K562 (cell line): Measurements from ENCODE around the gene TEDC1. TPM values are rescaled to one million over a fixed set of nuclear protein-coding genes. Genes with fewer than 3 reads are reported as not detected.
A peak's percentile ranks its signal among the peaks of the same experiment; 100 is the strongest.

Experiments
- ATAC-seq: fragments of 200-7000 bp; cut with Tn5 transposase; 3 replicates; pipeline ENCODE4 v1.9.1; 2020; ENCODE audit warnings: moderate library complexity
- BruUV-seq: library from RNA; stranded (reverse); fragments of 400-500 nt; replicated peaks from 2 replicates; lab custom pipeline; 2021; lab: Mats Ljungman, UMichigan
- CTCF ChIA-PET: fragments of 300-600 bp; formaldehyde crosslinking; extraction: SDS; loops from one replicate; lab custom pipeline; 2021; ENCODE audit warnings: low intra/inter-chr PET ratio; lab: Yijun Ruan, JAX
- POLR2A ChIA-PET: fragments of 300-600, 350-650 bp; sonication (Branson Sonifier 250); formaldehyde crosslinking; extraction: SDS; loops from one replicate; lab custom pipeline; 2021; ENCODE audit warnings: antibody characterized with exemption, inconsistent platforms; lab: Yijun Ruan, JAX
- DNase-seq, 4 experiments: peaks; one replicate each; pipeline versions ENCODE4 v3.0.0 to v3.0.0-alpha.2; 2011 to 2018; ENCODE audit warnings: low spot score in 3 of 4, mixed read lengths in 3 of 4; ENCODE audit errors: extremely low read depth in 1 of 4
- FAIRE-seq: peaks from 2 replicates; lab custom pipeline; 2011; peaks lifted over from hg19 to GRCh38; lab: Jason Lieb, UNC
- H2AFZ ChIP-seq: 2 replicates; pipeline ENCODE4 v1.6.0; 2011; ENCODE audit warnings: low read depth, low read length, control low read depth, inconsistent platforms
- H3K27ac ChIP-seq: fragments of 200-600 bp; 3 replicates; pipeline ENCODE4 v1.8.0; 2011; ENCODE audit warnings: low read depth, mild to moderate bottlenecking, control low read depth, inconsistent platforms, low read length, moderate library complexity, mixed read lengths; ENCODE audit errors: extremely low read depth
- H3K27me3 ChIP-seq, 2 experiments: fragments of 300-600 bp in 1 of 2; 2 replicates in 1 of 2; 3 replicates in 1 of 2; pipeline versions ENCODE4 v1.6.0 to v1.8.0; 2011; ENCODE audit warnings: inconsistent platforms in 2 of 2, low read length in 2 of 2, mild to moderate bottlenecking in 1 of 2, mixed read lengths in 1 of 2, moderate library complexity in 1 of 2; ENCODE audit not compliant: control insufficient read depth in 2 of 2, insufficient read depth in 2 of 2
- H3K36me3 ChIP-seq: fragments of 300-600 bp; 3 replicates; pipeline ENCODE4 v1.8.0; 2011; ENCODE audit warnings: mild to moderate bottlenecking, low read length, inconsistent platforms; ENCODE audit not compliant: control insufficient read depth, insufficient read depth
- H3K4me1 ChIP-seq, 2 experiments: fragments of 200-600 bp in 1 of 2; replicated peaks in 1 of 2; 2 replicates in 1 of 2; 3 replicates in 1 of 2; pipeline versions ENCODE4 v1.5.1 to v1.8.0; 2011; ENCODE audit warnings: inconsistent platforms in 2 of 2, low read length in 2 of 2, mild to moderate bottlenecking in 1 of 2, mixed read lengths in 1 of 2, moderate library complexity in 1 of 2; ENCODE audit not compliant: control insufficient read depth in 2 of 2, insufficient read depth in 2 of 2
- H3K4me2 ChIP-seq: 2 replicates; pipeline ENCODE4 v1.6.1; 2011; ENCODE audit warnings: low read length, control low read depth, inconsistent platforms, mixed read lengths; ENCODE audit not compliant: insufficient read depth
- H3K4me3 ChIP-seq: fragments of 200-600 bp; sonication (generic), shearing (Covaris generic); 2 replicates; pipeline ENCODE4 v1.5.1; 2016; ENCODE audit warnings: control low read depth, inconsistent platforms
- H3K79me2 ChIP-seq: fragments of 200-600 bp; 3 replicates; pipeline ENCODE4 v1.8.0; 2011; ENCODE audit warnings: low read length, inconsistent platforms; ENCODE audit not compliant: control insufficient read depth, insufficient read depth
- H3K9ac ChIP-seq, 2 experiments: 2 replicates each; pipeline versions ENCODE4 v1.6.0 to v1.6.1; 2011; ENCODE audit warnings: low read depth in 2 of 2, low read length in 2 of 2, control low read depth in 1 of 2, inconsistent platforms in 1 of 2, mild to moderate bottlenecking in 1 of 2, mixed read lengths in 1 of 2; ENCODE audit not compliant: insufficient read depth in 1 of 2
- H3K9me1 ChIP-seq: one replicate; pipeline ENCODE4 v1.6.0; 2011; ENCODE audit warnings: inconsistent platforms, mild to moderate bottlenecking, low read length, moderate library complexity; ENCODE audit not compliant: control insufficient read depth, insufficient read depth
- H3K9me3 ChIP-seq: replicated peaks from 2 replicates; pipeline ENCODE4 v1.5.1; 2011; ENCODE audit warnings: low read depth, low read length, inconsistent platforms; ENCODE audit not compliant: control insufficient read depth, insufficient read depth
- H4K20me1 ChIP-seq: replicated peaks from 2 replicates; pipeline ENCODE4 v1.6.1; 2011; ENCODE audit warnings: low read length, inconsistent platforms, mixed read lengths; ENCODE audit not compliant: control insufficient read depth, insufficient read depth
- CBFA2T3 ChIP-seq: fragments of 450-650 bp; IDR thresholded peaks from 2 replicates; pipeline ENCODE4 v1.6.1; 2017
- EGR1 ChIP-seq: fragments of 450-650 bp; conservative IDR thresholded peaks from 2 replicates; pipeline ENCODE4 v1.6.1; 2017; ENCODE audit warnings: mild to moderate bottlenecking
- HDAC6 ChIP-seq: IDR thresholded peaks from 2 replicates; pipeline ENCODE4 v1.6.1; 2012; ENCODE audit warnings: low read depth, mild to moderate bottlenecking, control low read depth, inconsistent platforms, low read length, moderate library complexity
- POLR2B ChIP-seq: fragments of 450-650 bp; IDR thresholded peaks from 2 replicates; pipeline ENCODE4 v1.6.1; 2018; ENCODE audit warnings: low read depth; ENCODE audit not compliant: partially characterized antibody
- SAFB ChIP-seq: fragments of 200-400 bp; formaldehyde crosslinking; IDR thresholded peaks from 2 replicates; pipeline ENCODE4 v1.6.1; 2017; ENCODE audit warnings: low read depth, low read length, borderline replicate concordance
- TEAD4 ChIP-seq, 2 experiments: sonication (generic) in 1 of 2; formaldehyde crosslinking in 1 of 2; IDR thresholded peaks; 2 replicates each; pipeline versions ENCODE4 v1.6.1 to v1.8.0; 2012 to 2022; ENCODE audit warnings: borderline replicate concordance in 1 of 2, inconsistent platforms in 1 of 2, low read length in 1 of 2, mild to moderate bottlenecking in 1 of 2, missing genetic modification reagents in 1 of 2
- ZBTB7A ChIP-seq: IDR thresholded peaks from 2 replicates; pipeline ENCODE4 v1.6.1; 2011; ENCODE audit warnings: low read depth, mild to moderate bottlenecking, low read length, moderate library complexity, borderline replicate concordance; ENCODE audit not compliant: control insufficient read depth
- WGBS: fragments of 100-300 bp; shearing (Covaris generic); methylation state at CpG from one replicate; pipeline ENCODE4 v1.1.6; 2016; ENCODE audit warnings: low coverage, mixed read lengths; ENCODE audit not compliant: insufficient coverage; ENCODE audit errors: missing lambda C conversion rate; 5-methylcytosine and 5-hydroxymethylcytosine counted together
- in situ Hi-C: fragments of 300-500 bp; cut with MboI; formaldehyde crosslinking; loops from 4 replicates; pipeline ENCODE4 v1.15.0; 2018; ENCODE audit warnings: inconsistent platforms, mixed read lengths
- intact Hi-C: fragments of 100-400 bp; cut with micrococcal nuclease; formaldehyde crosslinking; loops from 2 replicates; pipeline ENCODE4 v1.14.2; 2022
- polyA plus RNA-seq, 8 experiments: library from polyadenylated mRNA; depleted of rRNA in 4 of 8; stranded (reverse) in 5 of 8; unstranded in 3 of 8; fragments of >200 nt; fragmentation: Nextera tagmentation in 2 of 8; fragmentation: Illumina TruSeq in 1 of 8; extraction: Ambion mirVana in 2 of 8; extraction: Trizol in 1 of 8; gene quantifications; 2 replicates each; pipeline versions ENCODE4 v1.2.1 to v1.2.3, GENCODE V29; 2011 to 2014; ENCODE audit warnings: inconsistent platforms in 1 of 8, missing spikeins in 1 of 8
- total RNA-seq, 7 experiments: library from RNA; depleted of rRNA in 6 of 7; stranded (reverse); fragments of >200 nt in 6 of 7; fragmentation: Illumina TruSeq in 2 of 7; extraction: Trizol in 2 of 7; gene quantifications; 2 replicates each; pipeline versions ENCODE4 v1.2.1 to v1.2.3, GENCODE V29; 2011 to 2021; ENCODE audit warnings: low replicate concordance in 1 of 7
- TF ChIP-seq, protein P1 (sequence below), 2 experiments: IDR thresholded peaks; 2 replicates each; pipeline ENCODE4 v1.6.1; 2011; ENCODE audit warnings: borderline replicate concordance in 1 of 2, control low read depth in 1 of 2, low read depth in 1 of 2, low read length in 1 of 2, mild to moderate bottlenecking in 1 of 2, mixed read lengths in 1 of 2, moderate library complexity in 1 of 2; ENCODE audit not compliant: insufficient read depth in 1 of 2, insufficient read length in 1 of 2, poor library complexity in 1 of 2, severe bottlenecking in 1 of 2; ENCODE audit errors: extremely low read depth in 1 of 2
- TF ChIP-seq, protein P2 (sequence below): fragments of 450-650 bp; formaldehyde crosslinking; IDR thresholded peaks from 2 replicates; pipeline ENCODE4 v1.4.0; 2022; ENCODE audit warnings: missing genetic modification characterization

Gene TEDC1
- total and polyA plus RNA-seq, 9 of the 15 experiments (the other 6 are each of a cell fraction or from before 2014, with no cell fraction given): 0.21 to 28.3 (median 5.9) TPM

DNA sequence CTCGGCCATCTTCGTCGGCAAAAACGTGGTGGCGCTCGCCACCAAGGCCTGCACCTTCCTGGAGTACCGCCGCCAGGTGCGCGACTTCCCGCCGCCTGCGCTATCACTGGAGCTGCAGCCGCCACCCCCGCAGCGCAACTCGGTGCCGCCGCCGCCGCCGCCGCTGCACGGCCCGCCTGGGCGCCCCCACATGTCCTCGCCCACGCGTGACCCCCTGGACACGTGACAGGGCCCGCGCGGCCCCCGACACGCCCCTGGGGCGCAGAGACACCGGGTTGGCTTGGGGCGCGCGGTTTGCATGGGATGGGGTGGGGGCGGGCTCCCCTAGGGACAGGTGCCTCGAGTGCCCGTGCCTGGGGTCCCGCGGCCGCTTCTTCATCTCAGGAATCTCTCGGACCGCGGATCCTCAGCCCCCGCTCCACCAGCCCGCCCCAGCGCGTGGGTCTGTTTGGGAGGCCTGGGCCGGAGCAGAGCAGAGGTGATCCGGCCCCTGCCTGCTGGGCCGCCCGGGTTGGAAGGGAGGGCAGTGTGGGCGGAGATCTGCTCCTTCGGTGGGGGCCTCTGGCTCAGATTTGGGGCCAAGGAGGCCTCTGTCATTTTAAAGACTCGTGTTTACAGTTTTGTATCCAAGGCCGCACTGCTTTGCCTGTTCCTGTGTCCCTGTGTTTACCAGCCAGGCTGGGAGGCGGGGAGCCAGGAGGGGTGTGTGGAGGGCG is 38.7 kb downstream of the TEDC1 start:
- H3K79me2 ChIP-seq: no peaks in the 10 kb centered on the region
- no peak overlapping the region for H3K4me3 ChIP-seq
- DNase-seq (peak in 2 of 4 experiments; percentile 43 to 49), ATAC-seq (no peak), FAIRE-seq (no peak)
- no peaks in the 10 kb centered on the region for H4K20me1 ChIP-seq
- H3K27ac ChIP-seq: no peak overlapping the region
- in situ Hi-C loops (no loop called here), intact Hi-C loops (loop anchor here (5.0 to 10.0 kb wide), 3 partner anchors 55 to 437 kb away; partner anchors contain the start of gene CRIP2)
- no peaks in the 10 kb centered on the region for H3K9me1 ChIP-seq
- H3K9me3 ChIP-seq: no peaks in the 10 kb centered on the region
- 10% methylated on average over 26 of the region's 63 CpGs for WGBS
- peaks cover 0 to 57% of the 10 kb centered on the region in 2 experiments; a peak in 2 of 5 replicates for H3K4me1 ChIP-seq
- ChIA-PET POLR2A (no interaction called here), CTCF (no interaction called here)
- no peaks in the 10 kb centered on the region for H3K36me3 ChIP-seq
- no peak overlapping the region for H2AFZ ChIP-seq
- peaks cover 2 to 39% of the 10 kb centered on the region in 2 experiments; a peak in 2 of 5 replicates for H3K27me3 ChIP-seq
- H3K4me2 ChIP-seq: no peak overlapping the region
- no peak overlapping the region; a peak in 1 of 4 replicates for H3K9ac ChIP-seq
- no TSS peak for BruUV-seq
- TF ChIP-seq POLR2B (no peak), TEAD4 (IDR thresholded peaks at IDR 0.05; ENCODE audit: low read length) (no peak), TEAD4 (CRISPR knock-in tag; IDR thresholded peaks at IDR 0.05; ENCODE audit: borderline replicate concordance) (no peak), CBFA2T3 (peak; percentile 9; the same call in 1 of the 2 replicates), SAFB (peak; percentile 42; the same call in 1 of the 2 replicates), ZBTB7A (peak; percentile 6; the same call in 1 of the 2 replicates), EGR1 (0 out of 2 replicates have a peak, but pooled peaks have one; percentile 13), HDAC6 (no peak)
- TF ChIP-seq, protein P1, sequence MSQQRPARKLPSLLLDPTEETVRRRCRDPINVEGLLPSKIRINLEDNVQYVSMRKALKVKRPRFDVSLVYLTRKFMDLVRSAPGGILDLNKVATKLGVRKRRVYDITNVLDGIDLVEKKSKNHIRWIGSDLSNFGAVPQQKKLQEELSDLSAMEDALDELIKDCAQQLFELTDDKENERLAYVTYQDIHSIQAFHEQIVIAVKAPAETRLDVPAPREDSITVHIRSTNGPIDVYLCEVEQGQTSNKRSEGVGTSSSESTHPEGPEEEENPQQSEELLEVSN (IDR thresholded peaks at IDR 0.05; ENCODE audit: borderline replicate concordance in 1 of 2, extremely low read depth in 1 of 2, insufficient read depth in 1 of 2, insufficient read length in 1 of 2, low read depth in 1 of 2, low read length in 1 of 2, poor library complexity in 1 of 2, severe bottlenecking in 1 of 2): peak in 1 of 2 experiments; percentile 81
- TF ChIP-seq, protein P2, sequence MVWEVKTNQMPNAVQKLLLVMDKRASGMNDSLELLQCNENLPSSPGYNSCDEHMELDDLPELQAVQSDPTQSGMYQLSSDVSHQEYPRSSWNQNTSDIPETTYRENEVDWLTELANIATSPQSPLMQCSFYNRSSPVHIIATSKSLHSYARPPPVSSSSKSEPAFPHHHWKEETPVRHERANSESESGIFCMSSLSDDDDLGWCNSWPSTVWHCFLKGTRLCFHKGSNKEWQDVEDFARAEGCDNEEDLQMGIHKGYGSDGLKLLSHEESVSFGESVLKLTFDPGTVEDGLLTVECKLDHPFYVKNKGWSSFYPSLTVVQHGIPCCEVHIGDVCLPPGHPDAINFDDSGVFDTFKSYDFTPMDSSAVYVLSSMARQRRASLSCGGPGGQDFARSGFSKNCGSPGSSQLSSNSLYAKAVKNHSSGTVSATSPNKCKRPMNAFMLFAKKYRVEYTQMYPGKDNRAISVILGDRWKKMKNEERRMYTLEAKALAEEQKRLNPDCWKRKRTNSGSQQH (CRISPR knock-in tag): no peak
